ENCODE measurements around the gene TST. TPM values are rescaled to one million over a fixed set of nuclear protein-coding genes. Genes with fewer than 3 reads are reported as not detected.

TST gene
- total and polyA plus RNA-seq, 2 of the 8 experiments (the other 6 are each of a cell fraction or from before 2014, with no cell fraction given) = 22.6 to 61.6 TPM

- no peak overlapping the region for H3K23ac ChIP-seq (ENCODE audit: insufficient read length)
- no peak overlapping the region for H3K14ac ChIP-seq (ENCODE audit: insufficient read length)
- no peak overlapping the region for H2BK12ac ChIP-seq (ENCODE audit: low read depth, low read length)
- H3K4me1 ChIP-seq (replicated peaks in 1 of 4; ENCODE audit: control insufficient read depth in 3 of 4, insufficient read depth in 4 of 4, low read length in 3 of 4) = no peaks in the 10 kb centered on the region
- CTCF ChIA-PET (ENCODE audit: partially characterized antibody) = interaction anchor here (0.8 to 2.5 kb wide), 5 partner anchors 9 to 247 kb away, joined by 3 to 12 read pairs (median 3); no protein-coding TSS in a partner anchor
- peaks cover 0 to 3% (median 0%) of the 10 kb centered on the region in 4 experiments; a peak in 1 of 7 replicates for H3K27me3 ChIP-seq (replicated peaks in 1 of 4; ENCODE audit: control insufficient read depth in 3 of 4, extremely low read depth in 1 of 4, insufficient read depth in 3 of 4, low read length in 3 of 4)
- no peaks in the 10 kb centered on the region for H4K20me1 ChIP-seq (replicated peaks in 1 of 2; ENCODE audit: control insufficient read depth in 1 of 2, insufficient read depth in 2 of 2, low read length in 2 of 2)
- H4K8ac ChIP-seq (ENCODE audit: extremely low read depth, insufficient read depth, low read length) = no peak overlapping the region
- DNase-seq (ENCODE audit: low read depth in 1 of 2, low spot score in 2 of 2) (no peak), FAIRE-seq (no peak)
- no peak overlapping the region for H3K27ac ChIP-seq (ENCODE audit: low read depth, low read length)
- H3K4me2 ChIP-seq (ENCODE audit: insufficient read depth in 1 of 2, low read depth in 2 of 2, low read length in 2 of 2) = no peak overlapping the region
- 80% methylated on average over 6 of the region's 6 CpGs; no CpG with 5 or more reads in 1 of the 2 experiments for WGBS, 2 experiments (ENCODE audit: extremely low coverage in 1 of 2, insufficient coverage in 1 of 2, insufficient read length in 1 of 2, insufficient replicate concordance in 2 of 2, low coverage in 1 of 2, low lambda C conversion rate in 2 of 2, missing lambda C conversion rate in 1 of 2)
- H2BK120ac ChIP-seq (replicated peaks; ENCODE audit: low read depth, low read length) = no peak overlapping the region
- peaks cover 2 to 7% of the 10 kb centered on the region in 2 experiments; a peak in 2 of 4 replicates for H3K9me3 ChIP-seq (ENCODE audit: insufficient read depth in 2 of 2, low read depth in 1 of 2, low read length in 1 of 2)
- no peak overlapping the region for H2AK5ac ChIP-seq (ENCODE audit: low read depth, low read length)
- H2AFZ ChIP-seq (ENCODE audit: low read length) = no peak overlapping the region
- H3K23me2 ChIP-seq (ENCODE audit: low read depth, low read length) = no peaks in the 10 kb centered on the region
- no peak overlapping the region for H3K4ac ChIP-seq (replicated peaks; ENCODE audit: insufficient read length, low read depth, low read length)
- H3K56ac ChIP-seq (replicated peaks; ENCODE audit: insufficient read length, low read depth, low read length) = no peak overlapping the region
- H4K91ac ChIP-seq (replicated peaks; ENCODE audit: insufficient read length, low read length) = no peak overlapping the region
- POLR2A ChIA-PET (ENCODE audit: partially characterized antibody) = no interaction called here
- H3K79me1 ChIP-seq (ENCODE audit: low read depth, low read length) = no peaks in the 10 kb centered on the region
- no peak overlapping the region for H3K18ac ChIP-seq (ENCODE audit: extremely low read depth, low read length)
- H3K9ac ChIP-seq (replicated peaks in 1 of 4; ENCODE audit: extremely low read depth in 1 of 4, low read depth in 3 of 4, low read length in 3 of 4) = no peak overlapping the region
- no peaks in the 10 kb centered on the region for H3K79me2 ChIP-seq (ENCODE audit: control insufficient read depth in 1 of 2, insufficient read depth in 2 of 2, low read length in 2 of 2)
- H3K36me3 ChIP-seq (ENCODE audit: control insufficient read depth in 2 of 4, insufficient read depth in 4 of 4, low read length in 3 of 4) = no peaks in the 10 kb centered on the region
- H3K4me3 ChIP-seq (ENCODE audit: extremely low read depth in 1 of 4, insufficient read depth in 2 of 4, low read depth in 3 of 4, low read length in 4 of 4) = no peak overlapping the region
- no peak overlapping the region for H2BK15ac ChIP-seq (ENCODE audit: low read length)
- no peak overlapping the region for H2BK20ac ChIP-seq (ENCODE audit: low read length)
- no peak overlapping the region for H2BK5ac ChIP-seq (ENCODE audit: low read depth, low read length)
- no peak overlapping the region for H4K5ac ChIP-seq (ENCODE audit: insufficient read length, low read depth, low read length)
- TF ChIP-seq ZNF274 (IDR thresholded peaks at IDR 0.05; ENCODE audit: borderline replicate concordance, extremely low read depth, low read length) (no peak), CTCF (IDR thresholded peaks at IDR 0.05; ENCODE audit: control extremely low read depth in 1 of 3, insufficient read depth in 1 of 3, low read depth in 1 of 3, low read length in 3 of 3) (peak in 2 of 3 experiments; percentile 9 to 35; a peak in 2 of 4 replicates), SIRT6 (IDR thresholded peaks at IDR 0.05; ENCODE audit: low read length) (no peak)
These were observed 28.0 kb downstream of the TST start for GRCh38 chr22:36991206-36991605.

All from H1 (cell line).